K562 (cell line): ENCODE data around the gene SNW1. TPM values are rescaled to one million over a fixed set of nuclear protein-coding genes. Genes with fewer than 3 reads are reported as not detected.

Source experiments
- MGA ChIP-seq: fragments of 450-650 bp; IDR thresholded peaks from 2 replicates; pipeline ENCODE4 v1.6.1; 2016; ENCODE audit warnings: mild to moderate bottlenecking, moderate library complexity
- NCOA1 ChIP-seq: fragments of 450-650 bp; IDR thresholded peaks from 2 replicates; pipeline ENCODE4 v1.6.1; 2016; ENCODE audit warnings: low read depth
- NR4A1 ChIP-seq, 2 experiments: fragments of 250-450 bp in 1 of 2; fragments of 450-650 bp in 1 of 2; sonication (Bioruptor Pico) in 1 of 2; IDR thresholded peaks; 2 replicates each; pipeline versions ENCODE4 v1.4.0 to v1.6.1; 2016 to 2020; ENCODE audit warnings: mild to moderate bottlenecking in 2 of 2, missing compliant biosample characterization in 1 of 2, missing genetic modification characterization in 1 of 2, moderate library complexity in 1 of 2
- RBM39 ChIP-seq: fragments of 200-400 bp; formaldehyde crosslinking; optimal IDR thresholded peaks from 2 replicates; pipeline ENCODE3; 2018; ENCODE audit warnings: low read depth, low read length
- SP1 ChIP-seq: sonication (generic); formaldehyde crosslinking; IDR thresholded peaks from 2 replicates; pipeline ENCODE4 v1.8.1; 2022; ENCODE audit warnings: mild to moderate bottlenecking, missing genetic modification reagents
- ZNF444 ChIP-seq: fragments of 250-450 bp; sonication (Bioruptor Pico); IDR thresholded peaks from 2 replicates; pipeline ENCODE4 v1.4.0; 2020; ENCODE audit warnings: mild to moderate bottlenecking, moderate library complexity
- ZNF77 ChIP-seq: fragments of 250-450 bp; sonication (Bioruptor Pico); IDR thresholded peaks from 2 replicates; pipeline ENCODE4 v1.5.0; 2020
- polyA plus RNA-seq, 8 experiments: library from polyadenylated mRNA; depleted of rRNA in 4 of 8; stranded (reverse) in 5 of 8; unstranded in 3 of 8; fragments of >200 nt; fragmentation: Nextera tagmentation in 2 of 8; fragmentation: Illumina TruSeq in 1 of 8; extraction: Ambion mirVana in 2 of 8; extraction: Trizol in 1 of 8; gene quantifications; 2 replicates each; pipeline versions ENCODE4 v1.2.1 to v1.2.3, GENCODE V29; 2011 to 2014; ENCODE audit warnings: inconsistent platforms in 1 of 8, missing spikeins in 1 of 8
- total RNA-seq, 7 experiments: library from RNA; depleted of rRNA in 6 of 7; stranded (reverse); fragments of >200 nt in 6 of 7; fragmentation: Illumina TruSeq in 2 of 7; extraction: Trizol in 2 of 7; gene quantifications; 2 replicates each; pipeline versions ENCODE4 v1.2.1 to v1.2.3, GENCODE V29; 2011 to 2021; ENCODE audit warnings: low replicate concordance in 1 of 7

The SNW1 gene
- total and polyA plus RNA-seq, 9 of the 15 experiments (the other 6 are each of a cell fraction or from before 2014, with no cell fraction given), result 64.4 to 143 (median 98.2) TPM

GRCh38 chr14:77722301-77722700 lies 38.7 kb downstream of the SNW1 start (continued):
- TF ChIP-seq MGA, result no peak
- TF ChIP-seq ZNF444 (CRISPR knock-in tag), result no peak
- TF ChIP-seq ZNF77, result no peak
- no peak for TF ChIP-seq NR4A1 (CRISPR knock-in tag; IDR thresholded peaks at IDR 0.05)
- TF ChIP-seq NR4A1 (tag; IDR thresholded peaks at IDR 0.05), result no peak
- TF ChIP-seq RBM39, result no peak
- TF ChIP-seq NCOA1, result no peak
- TF ChIP-seq SP1 (CRISPR knock-in tag), result no peak
